Parathyroid adenoma (tissue), 2 donors: ENCODE results near the gene PAX2.

ENCODE experiments used
- H2AFZ ChIP-seq: fragments of 300-600 bp; sonication (generic); one replicate; pipeline ENCODE4 v1.7.0; 2017; ENCODE audit warnings: antibody characterized with exemption, mild to moderate bottlenecking
- H3K27ac ChIP-seq: fragments of 300-600 bp; sonication (generic); one replicate; pipeline ENCODE4 v1.7.0; 2017
- H3K27me3 ChIP-seq: fragments of 300-600 bp; sonication (generic); one replicate; pipeline ENCODE4 v1.7.0; 2017; ENCODE audit warnings: low read length; ENCODE audit not compliant: control insufficient read depth, insufficient read depth
- H3K36me3 ChIP-seq: fragments of 300-600 bp; sonication (generic); one replicate; pipeline ENCODE4 v1.7.0; 2017; ENCODE audit warnings: low read length; ENCODE audit not compliant: control insufficient read depth, insufficient read depth
- H3K4me1 ChIP-seq: fragments of 300-600 bp; sonication (generic); one replicate; pipeline ENCODE4 v1.7.0; 2017; ENCODE audit warnings: control low read depth
- H3K4me2 ChIP-seq: fragments of 300-600 bp; sonication (generic); one replicate; pipeline ENCODE4 v1.7.0; 2017; ENCODE audit warnings: low read length
- H3K4me3 ChIP-seq: fragments of 300-600 bp; sonication (generic); one replicate; pipeline ENCODE4 v1.7.0; 2017; ENCODE audit warnings: low read depth, low read length
- H3K79me2 ChIP-seq: fragments of 300-600 bp; sonication (generic); one replicate; pipeline ENCODE4 v1.7.0; 2017; ENCODE audit warnings: control low read depth
- H3K9ac ChIP-seq: fragments of 300-600 bp; sonication (generic); one replicate; pipeline ENCODE4 v1.7.0; 2017; ENCODE audit warnings: mild to moderate bottlenecking
- H3K9me3 ChIP-seq: fragments of 300-600 bp; sonication (generic); one replicate; pipeline ENCODE4 v1.7.0; 2017; ENCODE audit warnings: low read length; ENCODE audit not compliant: control insufficient read depth
- CTCF ChIP-seq: fragments of 300-600 bp; sonication (generic); IDR thresholded peaks from one replicate; pipeline ENCODE4 v1.7.0; 2017; ENCODE audit warnings: antibody characterized with exemption, mild to moderate bottlenecking
- donor health status: primary hyperparathyroidism.

Gene PAX2

DNA sequence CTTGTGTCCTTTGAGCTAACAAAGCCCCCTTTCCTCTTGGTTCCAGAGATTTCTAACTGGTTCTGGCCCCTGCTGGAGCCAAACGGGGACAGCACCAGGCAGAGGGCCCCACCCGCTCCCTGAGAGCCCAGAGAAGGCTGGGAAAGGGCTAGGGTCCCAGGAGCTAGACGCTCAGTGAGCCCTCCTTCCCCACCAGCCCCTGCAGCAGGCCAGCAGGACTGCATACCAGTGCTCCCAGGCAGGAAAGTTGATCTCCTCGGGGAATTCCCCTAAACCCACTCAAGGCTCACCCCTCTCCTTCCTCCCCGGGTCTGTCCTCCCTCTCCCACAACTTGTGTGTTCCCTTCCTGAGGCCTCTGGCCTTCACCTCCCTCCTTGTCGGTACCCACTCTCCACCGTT, 47.7 kb downstream of the PAX2 start:
- no peak overlapping the region for H2AFZ ChIP-seq
- H3K9me3 ChIP-seq, result no peaks in the 10 kb centered on the region
- H3K4me3 ChIP-seq, result no peak overlapping the region
- H3K36me3 ChIP-seq, result no peaks in the 10 kb centered on the region
- no peaks in the 10 kb centered on the region for H3K79me2 ChIP-seq
- H3K27ac ChIP-seq, result no peak overlapping the region
- TF ChIP-seq CTCF, result no peak
- H3K27me3 ChIP-seq, result no peaks in the 10 kb centered on the region
- H3K4me1 ChIP-seq, result peaks cover 17% of the 10 kb centered on the region
- H3K9ac ChIP-seq, result no peak overlapping the region
- no peak overlapping the region for H3K4me2 ChIP-seq

- H3K9me3 ChIP-seq, result no peaks in the 10 kb centered on the region
Observed at GRCh38 chr10:100799881-100800280, 54.5 kb downstream of the PAX2 start.

GRCh38 chr10:100800931-100801330, 55.5 kb downstream of the PAX2 start:
- H3K4me2 ChIP-seq, result no peak overlapping the region
- H3K9ac ChIP-seq, result no peak overlapping the region
- H3K4me1 ChIP-seq, result peaks cover 13% of the 10 kb centered on the region
- H3K27ac ChIP-seq, result no peak overlapping the region
- H3K4me3 ChIP-seq, result no peak overlapping the region
- no peak overlapping the region for H2AFZ ChIP-seq
- H3K79me2 ChIP-seq, result no peaks in the 10 kb centered on the region
- no peak for TF ChIP-seq CTCF
- no peaks in the 10 kb centered on the region for H3K27me3 ChIP-seq
- no peaks in the 10 kb centered on the region for H3K9me3 ChIP-seq
- H3K36me3 ChIP-seq, result no peaks in the 10 kb centered on the region

More at GRCh38 chr10:100799881-100800280, 54.5 kb downstream of the PAX2 start:
- Histone ChIP-seq H3K9ac (no peak overlapping the region), H3K4me2 (no peak overlapping the region), H3K36me3 (no peaks in the 10 kb centered on the region), H2AFZ (no peak overlapping the region), H3K4me1 (peaks cover 13% of the 10 kb centered on the region), H3K27me3 (no peaks in the 10 kb centered on the region), H3K79me2 (no peaks in the 10 kb centered on the region), H3K4me3 (no peak overlapping the region), H3K27ac (no peak overlapping the region)
- no peak for TF ChIP-seq CTCF

DNA sequence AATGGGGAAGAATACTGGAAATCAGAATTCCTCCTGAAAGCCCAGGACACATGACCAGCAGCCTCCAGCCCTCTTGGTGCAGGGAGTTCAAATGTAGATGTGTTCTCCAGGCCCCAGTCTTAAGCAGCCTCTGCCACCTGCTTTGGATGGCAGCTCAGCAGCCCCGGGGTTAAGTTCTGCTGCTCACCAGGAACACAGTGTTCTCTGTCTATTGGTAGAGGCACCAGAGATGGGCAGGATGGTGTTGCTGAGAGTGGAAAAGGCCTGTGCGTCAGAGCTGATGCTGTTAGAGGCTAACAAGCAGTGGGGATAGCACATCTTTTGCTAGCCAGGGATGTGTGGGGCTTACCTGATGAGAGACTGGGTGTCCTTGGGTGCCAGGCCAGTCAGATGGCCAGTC, 56.8 kb downstream of the PAX2 start:
- Histone ChIP-seq H3K9ac (no peak overlapping the region), H3K27me3 (no peaks in the 10 kb centered on the region), H3K4me3 (no peak overlapping the region), H3K27ac (no peak overlapping the region), H3K79me2 (no peaks in the 10 kb centered on the region), H3K4me1 (peaks cover 13% of the 10 kb centered on the region), H2AFZ (no peak overlapping the region), H3K4me2 (no peak overlapping the region), H3K9me3 (no peaks in the 10 kb centered on the region), H3K36me3 (no peaks in the 10 kb centered on the region)
- no peak for TF ChIP-seq CTCF

DNA sequence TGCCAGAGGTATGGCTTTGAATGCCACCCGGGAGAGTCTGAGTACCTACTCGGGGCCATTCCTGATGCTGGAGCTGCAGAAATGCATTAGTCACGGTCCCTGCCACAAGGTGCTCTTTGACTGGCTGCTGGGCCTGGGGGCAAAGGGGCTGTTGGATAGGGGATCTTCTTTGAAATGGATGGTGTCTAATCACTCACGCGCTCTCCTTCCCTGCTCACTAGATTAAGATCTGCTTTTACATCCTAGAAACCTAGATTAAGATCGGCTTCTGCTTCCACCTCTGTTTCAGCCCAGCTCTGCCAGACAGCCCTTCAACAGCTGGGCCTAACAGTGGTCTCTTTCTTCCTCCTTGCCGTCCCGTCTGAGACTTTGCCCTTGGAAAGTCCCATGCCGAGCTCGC, 57.2 kb downstream of the PAX2 start:
- no peak for TF ChIP-seq CTCF

More for the DNA sequence above, 57.2 kb downstream of the PAX2 start:
- no peak overlapping the region for H2AFZ ChIP-seq
- no peaks in the 10 kb centered on the region for H3K36me3 ChIP-seq
- peaks cover 13% of the 10 kb centered on the region for H3K4me1 ChIP-seq
- H3K9ac ChIP-seq, result no peak overlapping the region
- no peaks in the 10 kb centered on the region for H3K9me3 ChIP-seq
- no peaks in the 10 kb centered on the region for H3K79me2 ChIP-seq
- H3K27me3 ChIP-seq, result no peaks in the 10 kb centered on the region
- no peak overlapping the region for H3K27ac ChIP-seq
- no peak overlapping the region for H3K4me3 ChIP-seq
- H3K4me2 ChIP-seq, result no peak overlapping the region
